NCI-H187 treated with DMSO at 0.1 percent for 48 hours (cell line): ENCODE results near the gene BTRC.
"Not testable (repeated sequence)": the region's sequence is repeated elsewhere in the genome, so short reads cannot be mapped to it uniquely, and the experiment has no call there.

ENCODE experiments used
- DNase-seq: peaks from one replicate; lab custom pipeline; 2025; lab: John Stamatoyannopoulos, UW

Gene BTRC

DNA sequence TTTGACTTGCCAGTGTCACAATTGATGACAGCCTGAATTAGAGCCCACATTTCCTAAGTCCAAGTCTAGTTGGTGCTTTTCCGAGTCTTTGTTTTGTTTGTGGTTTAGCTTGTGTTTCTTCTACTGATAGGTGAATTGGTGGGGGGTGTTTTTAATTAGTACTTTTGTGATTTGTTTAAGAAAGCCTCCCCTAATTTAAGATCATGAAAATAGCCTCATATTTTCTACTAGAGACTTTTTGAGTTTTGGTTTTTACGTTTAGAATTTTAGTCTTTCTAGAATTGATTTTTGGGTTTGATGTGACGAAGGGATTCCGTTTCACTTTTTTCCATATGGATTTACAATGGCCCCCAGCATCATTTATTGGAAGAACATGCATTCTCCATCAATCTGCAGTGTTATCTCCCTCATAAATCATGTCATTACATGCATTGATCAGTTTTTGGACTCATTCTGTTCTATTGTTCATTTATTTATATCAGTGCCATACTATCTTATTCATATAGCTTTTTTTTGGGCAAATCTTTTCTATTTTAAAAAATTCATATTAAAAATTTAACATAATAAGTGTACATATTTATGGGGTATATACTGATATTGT is 32.8 kb downstream of the BTRC start:
- DNase-seq = no peak

DNA sequence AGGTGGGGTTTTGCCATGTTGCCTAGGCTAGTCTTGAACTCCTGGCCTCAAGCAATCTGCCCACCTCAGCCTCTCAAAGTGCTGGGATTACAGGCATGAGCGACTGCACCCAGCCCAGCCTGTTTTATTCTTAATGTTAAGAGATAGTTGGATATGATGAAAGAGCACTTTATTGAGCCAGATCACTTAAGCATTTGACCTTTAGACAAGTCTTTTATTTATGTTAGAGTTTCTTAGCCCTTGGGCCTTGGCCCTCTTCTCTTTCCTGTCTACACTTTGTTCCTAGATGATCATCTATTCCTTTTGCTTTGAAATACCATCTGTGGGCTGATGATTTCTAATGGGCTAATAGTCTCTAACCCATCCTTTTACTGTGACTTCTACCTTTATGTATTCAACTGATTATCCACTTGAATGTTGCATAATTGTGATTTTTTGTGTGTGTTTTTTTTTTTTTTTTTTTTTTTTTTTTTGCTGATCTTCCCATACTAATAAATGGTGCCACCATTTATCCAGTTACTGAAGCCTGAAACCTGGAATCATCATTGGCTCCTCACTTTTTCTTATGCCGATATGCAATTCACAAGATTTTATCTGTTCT is 34.8 kb downstream of the BTRC start:
- DNase-seq = no peak

DNA sequence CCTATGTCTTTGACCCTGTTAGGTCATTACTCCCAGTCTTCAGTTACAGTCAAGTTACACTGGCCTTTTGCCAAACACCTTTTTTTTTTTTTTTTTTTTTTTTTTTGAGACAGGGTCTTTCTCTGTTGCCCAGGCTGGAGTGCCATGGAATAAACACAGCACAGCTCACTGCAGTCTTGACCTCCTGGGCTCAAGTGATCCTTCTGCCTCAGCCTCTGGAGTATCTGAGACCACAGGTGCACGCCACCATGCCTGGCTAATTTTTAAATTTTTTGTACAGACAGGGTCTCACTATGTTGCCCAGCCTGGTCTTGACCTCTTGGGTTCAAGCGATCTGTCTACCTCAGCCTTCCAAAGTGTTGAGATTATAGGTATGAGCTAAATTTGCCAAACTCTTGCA is 35.6 kb downstream of the BTRC start:
- not testable (repeated sequence) for DNase-seq

DNA sequence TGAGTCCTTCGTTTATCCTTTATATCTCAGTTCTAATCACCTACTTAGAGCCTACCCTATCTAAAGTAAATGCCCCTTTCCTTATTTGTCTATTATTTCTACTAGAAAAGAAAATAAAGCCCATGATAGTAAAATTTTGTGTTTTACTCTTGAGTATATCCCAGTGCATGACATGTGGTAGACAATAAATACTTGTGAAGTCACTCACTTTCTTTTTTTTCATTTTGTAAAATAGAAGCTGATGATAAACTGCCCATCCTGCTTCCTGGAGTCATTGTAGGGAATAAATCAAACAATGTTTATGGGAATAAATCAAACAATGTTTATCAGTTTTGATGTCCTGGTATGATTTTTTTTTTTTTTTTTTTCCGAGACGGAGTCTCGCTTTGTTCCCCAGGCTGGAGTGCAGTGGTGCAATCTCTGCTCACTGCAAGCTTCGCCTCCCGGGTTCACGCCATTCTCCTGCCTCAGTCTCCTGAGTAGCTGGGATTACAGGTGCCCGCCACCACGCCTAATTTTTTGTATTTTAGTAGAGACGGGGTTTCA is 36.1 kb downstream of the BTRC start:
- no peak for DNase-seq

DNA sequence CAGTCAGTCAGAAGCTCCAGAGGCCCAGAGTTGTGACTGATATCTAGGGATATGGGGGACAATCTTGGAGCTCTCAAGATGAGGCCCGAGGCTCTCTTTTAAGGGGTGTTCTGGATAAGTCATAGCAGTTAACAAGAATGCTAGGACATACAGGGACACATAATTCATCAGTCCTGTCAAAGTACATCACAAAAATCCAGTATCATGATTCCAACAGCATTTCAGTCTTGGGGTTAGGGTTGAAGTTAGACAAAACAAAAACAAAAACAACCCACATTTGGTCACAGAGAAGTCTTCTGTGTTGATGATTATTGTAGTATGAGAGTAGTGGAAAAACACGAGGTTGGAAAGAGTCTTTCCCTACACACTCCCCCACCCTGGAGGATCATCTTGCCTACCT is 39.4 kb downstream of the BTRC start:
- no peak for DNase-seq

DNA sequence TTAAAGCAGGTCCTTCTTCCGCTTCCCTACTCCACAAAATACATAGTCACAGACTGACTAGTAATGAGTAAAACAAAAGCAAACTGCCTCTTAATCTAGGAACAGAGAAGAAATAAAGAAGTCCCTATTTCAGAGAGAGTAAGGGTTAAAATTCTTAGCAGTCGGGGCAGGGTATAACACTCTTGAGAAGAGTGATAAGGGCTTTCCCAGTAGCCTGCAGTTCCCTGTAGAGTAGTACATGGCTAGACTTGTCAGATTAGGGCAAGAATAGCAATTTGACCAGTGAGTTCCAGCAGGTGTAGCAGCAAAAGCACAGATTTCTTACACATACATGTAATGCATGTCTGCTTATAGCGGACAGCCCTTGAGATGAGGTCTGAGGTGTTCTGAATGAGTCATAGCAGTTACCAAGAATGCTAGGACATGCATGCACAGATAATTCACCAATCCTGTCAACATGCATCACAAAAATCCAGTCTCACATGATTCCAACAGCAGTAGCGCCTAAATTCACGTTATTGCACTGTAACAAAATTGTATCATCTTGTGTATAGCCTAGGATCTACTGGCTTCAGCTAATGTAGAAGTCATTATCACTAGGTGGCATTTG is 40.7 kb downstream of the BTRC start:
- DNase-seq = no peak

DNA sequence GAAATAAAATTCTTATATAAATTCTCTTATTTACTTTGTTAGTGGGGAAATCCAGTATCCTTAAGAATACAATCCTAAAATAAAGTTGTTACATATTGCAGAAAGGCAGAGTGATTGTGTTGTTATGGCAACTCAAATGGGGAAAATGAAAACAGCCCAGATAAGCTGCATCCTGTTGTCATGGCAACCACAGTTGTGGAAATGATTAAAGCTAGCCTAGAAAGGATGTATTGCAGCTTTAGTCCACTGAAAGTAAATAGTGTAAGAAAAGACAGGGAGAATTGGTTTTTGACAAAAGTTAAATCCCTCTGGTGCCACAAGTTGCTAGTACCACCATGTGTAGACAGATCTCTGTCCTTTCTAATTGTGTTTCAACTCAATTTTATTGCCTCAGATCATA is 43.2 kb downstream of the BTRC start:
- no peak for DNase-seq

DNA sequence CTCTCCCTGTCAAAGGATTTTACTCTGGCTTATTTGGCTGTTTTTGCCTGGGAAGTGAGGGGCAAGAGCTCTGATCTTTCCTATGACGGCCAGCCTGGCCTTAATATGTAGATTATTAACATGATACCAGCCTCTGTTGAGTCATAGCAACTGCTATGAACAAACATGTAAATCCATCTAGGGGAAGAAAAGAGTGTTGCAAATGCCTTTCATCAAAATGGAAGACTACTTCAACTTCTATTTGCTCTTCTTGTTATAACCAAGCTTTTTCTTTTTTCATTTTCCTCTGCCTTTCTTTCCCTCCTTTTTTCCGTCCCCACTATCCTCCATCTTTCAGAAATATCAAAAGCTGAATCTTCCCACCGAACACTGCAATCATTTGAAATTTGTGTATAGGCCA is 46.6 kb downstream of the BTRC start:
- no peak for DNase-seq

DNA sequence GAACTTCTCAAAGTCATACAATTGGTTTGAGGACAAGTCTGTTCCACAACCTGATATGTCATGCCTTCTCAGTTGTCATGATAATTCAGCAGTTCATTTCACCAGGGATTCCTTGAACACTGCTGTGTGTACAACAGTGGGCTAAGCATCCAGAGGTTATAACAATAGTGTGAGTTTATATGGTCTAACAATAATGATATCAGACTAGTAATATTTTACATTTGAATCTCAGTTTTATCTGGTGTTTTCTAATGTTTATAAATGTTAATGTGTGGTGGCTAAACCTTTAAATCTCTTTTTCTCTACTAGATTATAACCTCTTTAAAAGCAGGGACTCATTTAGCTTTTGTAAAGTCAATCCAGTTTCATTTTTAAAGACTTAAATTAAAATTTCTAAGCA is 48.7 kb downstream of the BTRC start:
- no peak for DNase-seq

DNA sequence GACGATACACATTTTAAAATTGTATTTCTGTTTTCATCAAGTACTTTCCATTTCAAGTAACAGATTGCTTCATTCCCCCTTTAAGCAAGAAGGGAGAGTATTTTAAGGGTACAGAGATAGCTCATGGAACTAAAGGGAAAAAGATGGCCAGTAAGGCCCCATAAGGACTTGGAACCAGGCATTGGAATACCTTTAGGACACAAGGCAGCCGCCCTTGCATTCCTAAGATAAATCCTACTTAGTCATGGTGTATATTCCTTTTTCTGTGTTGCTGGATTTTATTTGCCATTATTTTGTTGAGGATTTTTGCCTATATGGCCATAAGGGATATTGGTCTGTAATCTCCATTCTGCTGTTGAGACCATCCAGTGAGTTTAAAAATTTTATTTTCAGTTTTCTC is 49.2 kb downstream of the BTRC start:
- no peak for DNase-seq

DNA sequence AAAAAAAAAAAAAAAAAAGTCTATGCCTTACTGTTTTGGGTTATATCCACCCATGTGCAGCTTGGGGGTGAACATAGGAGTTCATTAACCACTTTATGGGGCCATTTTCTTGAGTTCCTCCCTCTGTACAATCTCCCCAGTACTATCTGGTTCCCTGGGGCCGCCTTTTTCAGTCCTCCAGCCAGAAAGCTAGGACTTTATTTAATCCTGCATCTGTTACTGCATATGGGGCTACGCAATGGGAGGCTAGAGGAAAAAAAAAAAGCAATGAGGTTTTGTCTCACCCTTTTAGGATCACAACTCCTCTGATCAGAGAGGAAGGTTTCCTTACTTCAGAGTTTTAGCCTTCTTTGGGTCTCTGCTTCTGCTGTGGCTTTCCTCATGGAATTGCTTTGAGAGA is 51.0 kb downstream of the BTRC start:
- DNase-seq = no peak

DNA sequence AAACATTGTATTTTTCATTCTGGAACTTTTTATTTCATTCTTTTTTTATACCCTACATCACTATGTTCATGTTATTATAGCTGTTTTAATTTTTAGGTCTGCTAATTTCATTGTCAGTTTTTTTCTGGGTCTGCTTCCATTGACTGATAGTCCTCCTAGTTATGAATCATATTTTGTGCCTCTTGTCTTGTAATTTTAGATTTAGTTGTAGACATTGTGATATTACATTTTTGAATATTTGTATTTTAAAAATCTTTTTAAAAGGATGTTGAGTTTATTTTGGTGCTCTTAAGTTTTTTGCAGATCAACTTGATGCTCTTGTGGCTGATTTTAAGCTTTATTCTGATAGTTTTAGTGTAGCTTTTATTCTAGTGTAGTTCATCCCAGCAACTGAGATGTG is 57.6 kb downstream of the BTRC start:
- no peak for DNase-seq

DNA sequence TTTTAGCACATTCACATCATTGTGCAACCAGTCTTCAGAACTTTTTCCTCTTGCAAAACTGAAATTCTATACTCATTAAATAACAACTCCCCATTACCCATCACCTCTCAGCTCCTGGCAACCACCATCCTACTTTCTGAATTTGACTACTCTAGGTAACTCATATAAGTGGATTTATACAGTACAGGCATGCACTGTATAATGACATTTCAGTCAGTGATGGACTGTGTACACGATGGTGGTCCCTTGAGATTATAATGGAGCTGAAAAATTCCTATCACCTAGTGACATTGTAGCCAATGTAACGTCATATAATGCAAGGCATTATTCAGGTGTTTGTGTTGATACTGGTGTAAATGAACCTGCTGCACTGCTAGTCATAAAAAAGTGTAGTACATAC is 60.1 kb downstream of the BTRC start:
- no peak for DNase-seq

DNA sequence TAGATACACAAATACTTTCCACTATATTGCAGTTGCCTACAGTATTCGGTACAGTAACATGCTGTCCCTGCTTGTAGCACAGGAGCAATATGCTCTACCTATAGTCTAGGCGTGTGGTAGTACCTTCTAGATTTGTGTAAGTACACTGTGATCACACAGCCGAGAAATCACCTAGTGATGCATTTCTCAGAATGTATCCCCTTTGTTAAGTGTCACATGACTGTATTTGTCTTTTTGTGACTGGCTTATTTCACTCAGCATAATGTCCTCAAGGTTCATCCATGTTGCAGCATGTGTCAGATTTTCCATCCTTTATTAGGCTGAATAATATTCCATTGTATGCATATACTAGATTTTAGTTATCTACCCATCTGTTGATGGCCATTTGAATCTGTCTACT is 61.9 kb downstream of the BTRC start:
- no peak for DNase-seq

DNA sequence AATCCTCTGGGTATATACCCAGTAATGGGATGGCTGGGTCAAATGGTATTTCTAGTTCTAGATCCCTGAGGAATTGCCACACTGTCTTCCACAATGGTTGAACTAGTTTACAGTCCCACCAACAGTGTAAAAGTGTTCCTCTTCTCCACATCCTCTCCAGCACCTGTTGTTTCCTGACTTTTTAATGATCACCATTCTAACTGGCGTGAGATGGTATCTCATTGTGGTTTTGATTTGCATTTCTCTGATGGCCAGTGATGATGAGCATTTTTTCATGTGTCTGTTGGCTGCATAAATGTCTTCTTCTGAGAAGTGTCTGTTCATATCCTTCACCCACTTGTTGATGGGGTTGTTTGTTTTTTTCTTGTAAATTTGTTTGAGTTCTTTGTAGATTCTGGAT is 68.0 kb downstream of the BTRC start:
- DNase-seq = not testable (repeated sequence)

DNA sequence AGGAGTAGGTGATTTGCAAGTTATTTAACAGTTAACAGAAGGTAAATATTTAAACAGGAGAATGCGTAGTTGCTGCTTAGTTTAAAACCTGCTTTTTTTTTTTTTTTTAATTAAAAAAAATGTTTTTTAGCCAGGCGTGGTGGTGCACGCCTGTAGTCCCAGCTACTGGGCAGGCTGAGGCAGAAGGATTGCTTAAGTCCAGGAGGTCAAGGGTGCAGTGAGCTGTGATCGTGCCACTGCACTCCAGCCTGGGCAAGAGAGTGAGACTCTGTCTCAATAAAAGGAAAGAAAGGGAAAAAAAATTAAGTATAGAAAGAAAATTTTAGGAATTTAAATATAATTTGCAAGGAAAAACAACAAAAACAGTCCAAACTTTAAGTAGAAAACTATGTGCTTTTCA is 71.6 kb downstream of the BTRC start:
- DNase-seq = no peak

DNA sequence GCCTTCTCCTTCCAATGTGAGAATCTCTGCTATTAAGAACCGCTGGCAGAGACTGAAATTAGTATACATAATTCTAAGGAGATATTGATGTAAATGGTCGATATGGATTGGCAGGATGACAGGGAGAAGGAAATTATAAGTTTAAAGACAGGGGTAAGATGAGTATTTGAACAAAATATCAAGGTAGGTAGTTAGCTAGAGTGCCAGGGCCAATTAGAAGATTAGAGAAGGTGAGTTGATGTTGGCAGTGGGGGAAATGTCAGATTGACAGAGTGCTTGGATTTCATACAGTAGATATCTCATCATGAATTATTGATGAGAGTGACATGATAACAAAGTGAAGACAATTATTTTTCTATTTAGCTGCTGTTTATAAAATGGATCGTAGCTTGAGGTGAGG is 74.1 kb downstream of the BTRC start:
- no peak for DNase-seq

DNA sequence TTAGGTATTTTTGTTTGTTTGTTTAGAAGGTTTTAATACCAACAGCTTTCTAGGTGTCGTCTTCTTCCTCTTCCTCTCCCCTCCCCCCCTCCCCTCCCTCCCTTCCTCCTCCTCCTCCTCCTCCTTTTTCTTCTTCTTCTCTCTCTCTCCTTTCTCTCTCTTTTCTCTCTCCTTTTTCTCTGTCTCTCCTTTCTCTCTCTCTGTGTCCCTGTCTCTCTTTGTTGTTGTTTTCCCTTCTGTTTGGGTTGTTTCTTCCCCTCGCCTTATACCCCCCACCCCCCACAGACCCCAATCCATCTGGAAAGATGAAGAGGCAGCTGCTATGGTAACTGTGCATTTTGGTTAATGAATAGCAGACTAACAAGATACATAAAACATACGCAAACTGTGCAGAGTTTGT is 75.5 kb downstream of the BTRC start:
- DNase-seq = no peak

DNA sequence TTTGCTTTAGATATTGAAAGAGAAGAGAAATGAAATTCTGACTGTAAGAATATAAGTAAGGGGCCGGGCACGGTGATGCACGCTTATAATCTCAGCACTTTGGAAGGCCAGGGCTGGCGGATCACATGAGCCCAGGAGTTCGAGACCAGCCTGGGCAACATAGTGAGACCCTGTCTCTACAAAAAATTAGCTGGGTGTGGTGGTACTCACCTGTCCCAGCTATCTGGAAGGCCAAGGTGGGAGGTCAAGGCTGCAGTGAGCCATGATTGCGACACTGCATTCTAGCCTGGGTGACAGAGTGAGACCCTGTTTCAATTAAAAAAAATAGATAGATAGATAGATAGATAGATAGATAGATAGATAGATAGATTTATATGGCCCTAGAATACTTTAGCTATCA is 82.3 kb downstream of the BTRC start:
- no peak for DNase-seq

DNA sequence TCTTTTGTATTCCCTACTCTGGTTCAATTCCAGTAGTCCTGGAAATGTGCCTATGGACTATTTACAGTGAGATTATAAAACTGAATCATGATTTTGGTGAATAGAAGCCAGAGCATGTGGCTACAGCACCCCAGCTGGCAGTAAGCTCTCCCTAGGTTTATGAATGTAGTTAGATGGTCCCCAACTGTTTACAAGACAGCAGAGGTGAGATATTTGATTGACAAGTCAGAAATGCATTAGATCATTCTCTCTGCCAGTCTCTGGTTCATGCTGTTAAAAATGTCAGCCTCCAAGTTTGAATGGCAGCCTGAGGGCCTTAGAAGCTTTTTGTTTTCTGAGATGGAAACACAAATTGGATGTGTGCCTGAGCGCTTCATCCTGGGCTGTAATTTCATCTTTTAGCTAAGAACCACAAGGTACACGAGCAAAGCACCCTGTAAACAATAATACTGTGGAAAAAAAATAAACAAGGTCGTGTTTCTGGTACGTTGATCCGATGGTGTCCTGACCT is 85.0 kb downstream of the BTRC start:
- no peak for DNase-seq

DNA sequence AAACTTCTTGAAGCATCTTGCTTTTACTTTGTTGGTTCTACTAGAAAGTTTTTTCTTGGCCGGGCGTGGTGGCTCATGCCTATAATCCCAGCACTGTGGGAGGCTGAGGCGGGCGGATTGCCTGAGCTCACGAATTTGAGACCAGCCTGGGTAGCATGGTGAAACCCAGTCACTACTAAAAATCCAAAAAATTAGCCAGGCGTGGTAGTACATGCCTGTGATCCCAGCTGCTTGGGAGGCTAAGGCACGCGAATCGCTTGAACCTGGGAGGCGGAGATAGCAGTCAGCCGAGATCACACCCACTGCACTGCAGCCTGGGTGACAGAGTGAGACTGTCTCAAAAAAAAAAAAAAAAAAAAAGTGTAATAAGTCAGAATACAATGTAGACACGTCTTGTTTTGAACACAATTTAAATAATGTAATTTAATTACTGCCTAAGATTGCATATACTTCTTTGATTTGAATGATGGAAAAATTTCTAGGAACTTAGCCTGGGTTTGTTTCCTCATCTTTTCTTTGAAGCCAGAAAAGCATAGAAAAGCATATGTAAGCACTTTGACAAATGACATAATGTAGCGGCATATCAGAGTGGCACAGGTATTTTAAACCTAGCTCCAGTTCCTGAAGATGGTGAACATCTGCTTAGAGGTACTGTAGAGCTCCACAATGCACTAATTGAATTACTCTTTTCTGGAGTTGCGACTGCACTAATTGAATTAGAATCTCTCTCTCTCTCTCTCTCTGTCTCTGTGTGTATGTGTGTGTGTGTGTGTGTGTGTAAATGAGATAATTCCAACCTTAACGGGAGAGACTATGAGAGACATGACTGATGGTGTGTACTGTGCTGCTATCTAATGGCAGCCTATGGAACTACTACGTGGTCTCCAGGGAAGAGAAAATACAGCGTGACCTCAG is 87.8 kb downstream of the BTRC start:
- peak; percentile 45 for DNase-seq

DNA sequence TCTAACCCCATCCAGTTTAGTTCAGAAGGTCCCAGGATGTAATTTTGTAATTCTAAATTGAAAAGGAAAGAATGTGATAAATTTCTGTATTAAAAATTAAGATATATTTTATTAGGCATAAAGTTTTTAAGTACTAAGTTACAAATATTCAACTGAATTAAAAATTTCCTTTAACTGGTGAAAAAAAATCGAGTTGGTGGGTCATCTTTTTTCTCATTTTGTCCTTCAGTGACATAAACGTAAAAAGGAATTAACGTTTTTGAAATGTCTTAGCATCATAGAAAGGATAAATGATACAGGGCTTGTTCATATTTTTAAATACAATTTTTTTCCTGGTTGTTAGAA is 88.5 kb downstream of the BTRC start:
- no peak for DNase-seq
